SK-N-SH (cell line): ENCODE results near the gene APRT. TPM values are rescaled to one million over a fixed set of nuclear protein-coding genes. Genes with fewer than 3 reads are reported as not detected.
A peak's percentile ranks its signal among the peaks of the same experiment; 100 is the strongest.

ENCODE experiments used
- CTCF ChIA-PET: fragments of 300-600, 350-600 bp; formaldehyde crosslinking; extraction: SDS; loops from one replicate; lab custom pipeline; 2021; lab: Yijun Ruan, JAX
- POLR2A ChIA-PET: fragments of 350-600 bp; sonication (Branson Sonifier 250); formaldehyde crosslinking; extraction: SDS; loops from one replicate; lab custom pipeline; 2020; ENCODE audit warnings: antibody characterized with exemption, inconsistent platforms; lab: Yijun Ruan, JAX
- DNase-seq: peaks from one replicate; pipeline ENCODE4 v3.0.0; 2012
- H2AFZ ChIP-seq: fragments of 200-600 bp; sonication (generic); 2 replicates; pipeline ENCODE4 v1.8.1; 2016; ENCODE audit warnings: antibody characterized with exemption, mild to moderate bottlenecking, low read depth
- H3F3A ChIP-seq: fragments of 200-600 bp; sonication (generic); replicated peaks from 2 replicates; pipeline ENCODE3; 2016; ENCODE audit warnings: antibody characterized with exemption, mild to moderate bottlenecking; ENCODE audit not compliant: insufficient read depth
- H3K27ac ChIP-seq, 2 experiments: fragments of 200-500 bp in 1 of 2; fragments of 200-600 bp in 1 of 2; sonication (Bioruptor generic) in 1 of 2; sonication (generic), shearing (Covaris generic) in 1 of 2; 2 replicates each; pipeline versions ENCODE4 v1.5.1 to v1.6.1; 2014 to 2016; ENCODE audit warnings: low read depth in 2 of 2, inconsistent platforms in 1 of 2, low read length in 1 of 2, mild to moderate bottlenecking in 1 of 2, mixed read lengths in 1 of 2
- H3K27me3 ChIP-seq: fragments of 200-600 bp; sonication (generic), shearing (Covaris generic); 2 replicates; pipeline ENCODE4 v1.6.1; 2016; ENCODE audit warnings: mixed run types; ENCODE audit not compliant: insufficient read depth
- H3K36me3 ChIP-seq, 2 experiments: fragments of 200-500 bp in 1 of 2; fragments of 200-600 bp in 1 of 2; sonication (Bioruptor generic) in 1 of 2; sonication (generic) in 1 of 2; replicated peaks in 1 of 2; 2 replicates each; pipeline versions ENCODE3 to v1.5.1; 2014 to 2016; ENCODE audit warnings: low read length in 1 of 2, mild to moderate bottlenecking in 1 of 2; ENCODE audit not compliant: insufficient read depth in 2 of 2, control insufficient read depth in 1 of 2
- H3K4me1 ChIP-seq, 2 experiments: fragments of 200-500 bp in 1 of 2; fragments of 200-600 bp in 1 of 2; sonication (Bioruptor generic) in 1 of 2; sonication (generic), shearing (Covaris generic) in 1 of 2; 2 replicates each; pipeline versions ENCODE4 v1.5.1 to v1.6.1; 2014 to 2016; ENCODE audit warnings: low read depth in 1 of 2, low read length in 1 of 2, mixed run types in 1 of 2; ENCODE audit not compliant: insufficient read depth in 2 of 2, control insufficient read depth in 1 of 2
- H3K4me2 ChIP-seq: fragments of 200-600 bp; sonication (generic), shearing (Covaris generic); 2 replicates; pipeline ENCODE4 v1.6.1; 2017; ENCODE audit warnings: mixed run types
- H3K4me3 ChIP-seq, 2 experiments: fragments of 200-500 bp in 1 of 2; fragments of 200-600 bp in 1 of 2; sonication (Bioruptor generic) in 1 of 2; sonication (generic), shearing (Covaris generic) in 1 of 2; 2 replicates each; pipeline versions ENCODE4 v1.5.1 to v1.8.1; 2014 to 2016; ENCODE audit warnings: low read depth in 2 of 2, inconsistent platforms in 1 of 2, low read length in 1 of 2, mild to moderate bottlenecking in 1 of 2, mixed read lengths in 1 of 2, moderate library complexity in 1 of 2
- H3K79me2 ChIP-seq: fragments of 200-600 bp; sonication (generic); 2 replicates; pipeline ENCODE4 v1.8.1; 2017; ENCODE audit warnings: mild to moderate bottlenecking; ENCODE audit not compliant: insufficient read depth
- H3K9ac ChIP-seq: fragments of 200-600 bp; sonication (generic); 2 replicates; pipeline ENCODE4 v1.6.1; 2017; ENCODE audit warnings: mixed run types
- H3K9me2 ChIP-seq: fragments of 200-600 bp; sonication (generic); 2 replicates; pipeline ENCODE4 v1.6.1; 2017; ENCODE audit warnings: mixed run types
- H3K9me3 ChIP-seq: fragments of 200-600 bp; sonication (generic); 2 replicates; pipeline ENCODE4 v1.6.1; 2017; ENCODE audit warnings: mixed run types, mild to moderate bottlenecking, moderate library complexity
- H4K20me1 ChIP-seq: fragments of 200-600 bp; sonication (generic); 2 replicates; pipeline ENCODE4 v1.6.1; 2017; ENCODE audit warnings: mild to moderate bottlenecking, mixed run types; ENCODE audit not compliant: insufficient read depth
- CHD2 ChIP-seq: fragments of 150-350 bp; IDR thresholded peaks from 2 replicates; pipeline ENCODE4 v1.6.1; 2018; ENCODE audit warnings: low read length; ENCODE audit not compliant: partially characterized antibody
- EZH2phosphoT487 ChIP-seq: fragments of 200-600 bp; sonication (generic); IDR thresholded peaks from 2 replicates; pipeline ENCODE4 v1.6.1; 2017; ENCODE audit warnings: low read depth, mixed run types, mild to moderate bottlenecking, antibody characterized with exemption, moderate library complexity, borderline replicate concordance
- FOXM1 ChIP-seq: IDR thresholded peaks from 2 replicates; pipeline ENCODE4 v1.4.0; 2012; ENCODE audit warnings: low read depth, mild to moderate bottlenecking
- JUND ChIP-seq: IDR thresholded peaks from 2 replicates; pipeline ENCODE4 v1.4.0; 2012
- RFX5 ChIP-seq: IDR thresholded peaks from 2 replicates; pipeline ENCODE4 v1.6.1; 2012; ENCODE audit warnings: mild to moderate bottlenecking, improper control_type of control experiment, low read length
- TAF1 ChIP-seq: IDR thresholded peaks from 2 replicates; pipeline ENCODE4 v1.6.1; 2012; ENCODE audit warnings: low read depth, mild to moderate bottlenecking, low read length, moderate library complexity, borderline replicate concordance
- TEAD4 ChIP-seq: IDR thresholded peaks from 2 replicates; pipeline ENCODE4 v1.4.0; 2012; ENCODE audit warnings: mild to moderate bottlenecking, borderline replicate concordance; ENCODE audit not compliant: insufficient read depth
- ZBTB33 ChIP-seq: IDR thresholded peaks from 2 replicates; pipeline ENCODE4 v1.4.0; 2012; ENCODE audit warnings: low read depth, borderline replicate concordance
- WGBS: methylation state at CpG from one replicate; pipeline ENCODE4 v1.1.6; 2017; ENCODE audit warnings: low lambda C conversion rate; 5-methylcytosine and 5-hydroxymethylcytosine counted together
- polyA plus RNA-seq, 3 experiments: library from polyadenylated mRNA; depleted of rRNA; stranded (reverse); fragments of >200 nt; gene quantifications; 2 replicates each; pipeline ENCODE4 v1.2.3, GENCODE V29; 2012

Gene APRT
- polyA plus RNA-seq, 1 of the 3 experiments (the other 2 are of a cell fraction) = 192 TPM

- Histone ChIP-seq H2AFZ (no peak overlapping the region), H3K27me3 (no peaks in the 10 kb centered on the region), H3K4me3 (peak overlapping the region; percentile 66 to 98), H3F3A (peaks cover 12% of the 10 kb centered on the region), H3K9me2 (no peaks in the 10 kb centered on the region), H3K4me1 (peaks cover 5 to 15% of the 10 kb centered on the region in 2 experiments; a peak in 1 of 4 replicates), H3K4me2 (peak overlapping the region; percentile 95), H3K36me3 (peaks cover 3 to 26% of the 10 kb centered on the region in 2 experiments), H3K27ac (no peak overlapping the region), H3K9ac (no peak overlapping the region), H4K20me1 (0 out of 2 replicates have a peak, but pooled peaks cover 11% of the 10 kb centered on the region), H3K79me2 (peaks cover 20% of the 10 kb centered on the region), H3K9me3 (no peaks in the 10 kb centered on the region)
- ChIA-PET CTCF (interaction anchor here (1.4 kb wide), 1 partner anchor 11 kb away, joined by 3 read pairs; the partner anchor contains the start of gene PABPN1L), POLR2A (no interaction called here)
- WGBS = 90% methylated on average over 12 of the region's 13 CpGs
- no peak for DNase-seq
- TF ChIP-seq FOXM1 = no peak
- TF ChIP-seq, all 33 proteins: peak for 0
Measured at GRCh38 chr16:88855736-88856121, 44.0 kb upstream of the APRT start.

GRCh38 chr16:88855176-88855575, 43.4 kb upstream of the APRT start:
- POLR2A ChIA-PET = no interaction called here
- CTCF ChIA-PET = interaction anchor here (1.4 kb wide), 1 partner anchor 12 kb away, joined by 3 read pairs; the partner anchor contains the start of gene PABPN1L

More at GRCh38 chr16:88855176-88855575, 43.4 kb upstream of the APRT start:
- no peak for TF ChIP-seq TAF1
- TF ChIP-seq ZBTB33 = no peak
- no peak for TF ChIP-seq RFX5
- TF ChIP-seq TEAD4 = no peak
- no peak for TF ChIP-seq CHD2
- TF ChIP-seq JUND = no peak
- no peak for TF ChIP-seq EZH2phosphoT487
- TF ChIP-seq, all 33 proteins: peak for 0
- H3K79me2 ChIP-seq = peaks cover 20% of the 10 kb centered on the region
- 84% methylated on average over 8 of the region's 8 CpGs for WGBS
- H3K4me3 ChIP-seq = no peak overlapping the region
- no peaks in the 10 kb centered on the region for H3K9me2 ChIP-seq
- H3K27me3 ChIP-seq = no peaks in the 10 kb centered on the region
- H3K36me3 ChIP-seq = peaks cover 3 to 21% of the 10 kb centered on the region in 2 experiments
- H3K9me3 ChIP-seq = no peaks in the 10 kb centered on the region
- peaks cover 5 to 15% of the 10 kb centered on the region in 2 experiments; a peak in 1 of 4 replicates for H3K4me1 ChIP-seq
- no peak overlapping the region for H3K27ac ChIP-seq
- peaks cover 12% of the 10 kb centered on the region for H3F3A ChIP-seq
- H3K9ac ChIP-seq = no peak overlapping the region
- peak overlapping the region; percentile 95 for H3K4me2 ChIP-seq
- H2AFZ ChIP-seq = no peak overlapping the region
- 0 out of 2 replicates have a peak, but pooled peaks cover 11% of the 10 kb centered on the region for H4K20me1 ChIP-seq
- DNase-seq = no peak
